Measurements from ENCODE around the gene FOXI1.
A peak's percentile ranks its signal among the peaks of the same experiment; 100 is the strongest.

The FOXI1 gene

DNA sequence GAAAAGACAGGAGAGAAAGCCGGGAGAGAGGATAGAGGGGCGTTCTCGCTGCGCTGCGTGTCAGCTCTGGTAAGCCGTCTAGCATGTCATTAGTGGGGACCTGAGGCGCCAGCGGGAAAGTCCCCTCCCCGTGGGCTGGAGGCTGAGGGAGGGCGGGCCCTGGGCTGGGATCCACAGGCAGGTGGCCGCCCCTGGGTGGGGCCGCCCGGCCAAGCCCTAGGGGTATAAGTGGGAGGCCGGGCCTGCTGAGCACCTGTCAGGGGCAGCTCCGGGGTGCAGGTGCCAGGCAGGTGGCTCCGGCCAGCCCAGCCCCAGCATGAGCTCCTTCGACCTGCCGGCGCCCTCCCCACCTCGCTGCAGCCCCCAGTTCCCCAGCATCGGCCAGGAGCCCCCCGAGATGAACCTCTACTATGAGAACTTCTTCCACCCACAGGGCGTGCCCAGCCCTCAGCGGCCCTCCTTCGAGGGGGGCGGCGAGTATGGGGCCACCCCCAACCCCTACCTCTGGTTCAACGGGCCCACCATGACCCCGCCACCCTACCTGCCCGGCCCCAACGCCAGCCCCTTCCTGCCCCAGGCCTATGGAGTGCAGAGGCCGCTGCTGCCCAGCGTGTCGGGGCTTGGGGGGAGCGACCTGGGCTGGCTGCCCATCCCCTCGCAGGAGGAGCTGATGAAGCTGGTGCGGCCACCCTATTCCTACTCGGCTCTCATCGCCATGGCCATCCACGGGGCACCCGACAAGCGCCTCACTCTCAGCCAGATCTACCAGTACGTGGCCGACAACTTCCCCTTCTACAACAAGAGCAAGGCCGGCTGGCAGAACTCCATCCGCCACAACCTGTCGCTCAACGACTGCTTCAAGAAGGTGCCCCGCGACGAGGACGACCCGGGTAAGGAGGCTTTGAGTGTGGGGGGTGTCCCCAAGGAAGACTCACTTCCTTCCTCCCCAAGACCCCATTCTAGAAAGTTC is at the start of gene FOXI1:
FOXI1 (plus strand) TSS at position 256 of the 970 bp plus-strand sequence; CDS start at position 317, 61 bp downstream.
- DNase-seq, result no peak

GRCh38 chr5:170056561-170057267 is 49.0 kb upstream of the FOXI1 start:
- DNase-seq, result no peak

- no peak for DNase-seq
Observed at GRCh38 chr5:170057311-170057710, 48.4 kb upstream of the FOXI1 start.

DNA sequence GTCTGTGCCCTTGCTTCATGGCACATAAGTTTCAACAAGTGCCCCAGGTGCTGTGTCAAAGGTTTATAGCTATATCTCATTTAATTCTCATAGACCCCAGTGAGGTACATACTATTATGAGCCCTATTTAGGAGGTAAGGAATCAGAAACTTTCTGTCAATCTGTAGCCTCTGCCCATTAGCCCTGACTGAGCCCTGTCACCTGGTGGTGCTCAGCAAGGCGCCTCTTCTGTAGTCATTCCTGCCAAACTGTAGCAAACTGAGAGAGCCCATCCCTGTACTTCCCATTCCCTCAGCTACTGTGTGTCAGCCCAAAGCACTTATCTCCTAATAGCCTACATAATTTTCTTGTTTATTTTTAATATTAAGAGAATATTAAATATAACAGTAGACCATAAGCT is 46.5 kb upstream of the FOXI1 start:
- DNase-seq, result no peak

DNA sequence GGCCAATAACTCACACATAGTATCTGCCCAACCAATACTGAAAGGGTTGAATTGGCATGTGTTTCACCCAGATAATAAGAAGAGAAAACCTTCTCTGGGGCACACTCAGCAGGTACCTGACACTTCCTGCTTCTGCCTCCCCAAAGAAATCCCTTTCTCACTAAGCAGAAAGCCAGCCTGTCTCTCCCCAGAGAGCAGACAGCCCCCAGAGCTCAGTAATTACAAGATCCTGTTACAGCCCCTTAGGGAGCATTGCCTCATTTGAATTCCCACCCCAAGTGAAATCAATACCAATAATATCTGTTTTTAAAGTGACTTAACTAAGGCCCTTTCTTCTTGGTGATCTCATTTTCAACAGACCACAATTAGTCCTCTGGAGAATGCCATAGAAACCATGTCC is 38.5 kb upstream of the FOXI1 start:
- no peak for DNase-seq

DNA sequence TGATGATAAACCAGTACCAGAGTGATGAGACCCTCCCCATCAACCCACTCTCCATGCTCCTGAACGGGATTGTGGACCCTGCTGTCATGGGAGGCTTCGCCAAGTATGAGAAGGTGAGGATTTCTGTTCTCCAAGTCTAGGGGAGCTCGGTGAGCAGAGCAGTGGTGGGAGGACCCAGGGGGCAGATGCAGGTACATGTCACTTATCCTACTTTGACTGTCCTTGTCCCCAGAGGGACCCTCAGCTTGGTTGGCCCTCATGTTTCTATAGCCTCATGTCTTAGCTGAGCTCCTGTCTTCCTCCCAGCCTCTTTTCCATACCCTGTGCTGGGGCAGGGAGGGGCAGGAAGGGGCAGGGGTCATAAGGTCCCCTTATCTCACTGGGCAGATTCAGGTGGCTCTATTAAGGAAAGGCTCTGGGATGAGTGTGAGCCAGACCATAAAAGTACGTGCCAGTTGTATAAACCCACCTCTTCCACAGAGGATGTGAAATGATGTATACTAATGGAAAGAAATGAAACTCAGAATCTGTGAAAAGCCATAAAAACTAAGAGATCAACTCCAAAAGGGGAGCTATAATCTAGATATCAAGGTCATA is 38.0 kb upstream of the FOXI1 start:
- DNase-seq, result no peak

DNA sequence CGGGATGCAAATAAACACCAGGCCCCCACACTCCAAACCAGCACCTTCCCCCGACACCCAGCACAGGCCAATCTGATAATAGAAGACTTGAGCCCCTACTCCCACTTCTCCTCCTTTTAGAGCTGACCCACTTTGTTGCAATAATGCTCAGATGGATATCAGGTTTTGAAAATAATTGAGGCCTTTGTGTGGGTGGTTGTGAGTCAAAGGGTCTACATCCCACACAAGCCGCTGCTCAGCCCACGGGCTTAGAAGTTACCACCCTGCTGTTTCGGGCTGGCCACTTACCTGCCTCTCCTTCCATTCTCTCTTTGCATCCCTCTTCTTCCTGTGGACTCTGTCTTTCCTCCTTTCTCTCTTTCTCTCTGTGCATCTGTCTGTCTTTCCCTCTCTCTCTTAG is 36.2 kb upstream of the FOXI1 start:
- no peak for DNase-seq

GRCh38 chr5:170070556-170071412 is 34.9 kb upstream of the FOXI1 start:
- DNase-seq, result peak; percentile 19

DNA sequence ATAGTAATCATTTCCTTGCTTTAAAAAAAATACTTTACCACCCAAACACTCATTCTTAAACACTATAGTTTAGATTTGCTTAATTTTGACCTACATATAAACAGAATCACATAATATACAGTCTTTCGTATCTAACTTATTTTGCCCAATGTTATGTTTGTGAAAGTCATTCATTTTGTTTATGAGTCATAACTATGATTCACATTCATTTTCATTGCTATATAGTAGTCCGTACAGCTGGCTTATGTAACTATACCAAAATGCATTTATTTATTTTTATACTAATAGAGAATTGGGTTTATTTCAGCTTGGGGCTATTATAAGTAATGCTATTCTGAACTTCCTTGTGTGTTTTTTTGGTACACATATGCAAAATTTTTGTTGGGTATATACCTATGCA is 33.9 kb upstream of the FOXI1 start:
- no peak for DNase-seq

- DNase-seq, result no peak
Observed at GRCh38 chr5:170075696-170076095, 30.0 kb upstream of the FOXI1 start.

DNA sequence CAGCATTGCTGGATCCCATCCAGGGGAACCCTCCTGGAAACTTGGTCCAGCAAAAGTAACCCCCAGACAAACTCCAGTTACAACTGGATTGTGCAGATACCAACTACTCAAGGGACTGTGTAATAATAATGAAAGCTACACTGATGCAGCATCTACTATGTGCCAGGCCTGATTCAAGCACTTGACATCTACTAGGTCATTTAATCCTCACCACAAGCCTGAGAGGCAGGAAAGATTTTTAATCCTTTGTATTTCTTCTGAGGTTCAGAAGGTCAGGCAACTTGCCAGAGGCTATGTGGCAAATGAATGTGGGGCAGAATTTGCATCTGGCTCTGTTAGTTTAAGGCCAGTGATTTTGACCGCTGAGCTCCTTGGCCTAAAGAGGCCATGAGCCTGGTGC is 29.5 kb upstream of the FOXI1 start:
- DNase-seq, result no peak

GRCh38 chr5:170076739-170077138 is 29.0 kb upstream of the FOXI1 start:
- DNase-seq, result no peak

DNA sequence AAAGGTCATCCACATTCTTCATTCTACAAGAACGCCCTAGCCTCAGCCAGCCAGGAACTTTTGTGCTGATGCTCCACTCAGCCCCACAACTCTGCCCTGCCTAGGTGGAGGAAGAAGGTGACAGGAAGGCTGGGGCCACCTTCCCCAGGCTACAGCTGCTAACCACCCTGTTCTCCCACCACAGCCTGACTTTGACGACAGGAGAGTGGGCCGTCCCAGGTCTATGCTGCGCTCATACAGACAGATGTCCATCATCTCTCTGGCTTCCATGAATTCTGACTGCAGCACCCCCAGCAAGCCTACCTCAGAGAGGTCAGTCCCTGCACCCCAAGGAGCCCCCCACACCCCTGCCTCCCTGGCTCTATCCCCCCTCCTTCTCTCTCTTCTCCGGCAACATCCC is 28.2 kb upstream of the FOXI1 start:
- no peak for DNase-seq

- DNase-seq, result no peak
Observed at GRCh38 chr5:170078458-170078857, 27.2 kb upstream of the FOXI1 start.

- DNase-seq, result no peak
Observed at GRCh38 chr5:170078931-170079330, 26.8 kb upstream of the FOXI1 start.

GRCh38 chr5:170080217-170080616 is 25.5 kb upstream of the FOXI1 start:
- no peak for DNase-seq

- DNase-seq, result no peak
Observed at GRCh38 chr5:170080786-170081445, 24.8 kb upstream of the FOXI1 start.

GRCh38 chr5:170081616-170082015 is 24.1 kb upstream of the FOXI1 start:
- no peak for DNase-seq

DNA sequence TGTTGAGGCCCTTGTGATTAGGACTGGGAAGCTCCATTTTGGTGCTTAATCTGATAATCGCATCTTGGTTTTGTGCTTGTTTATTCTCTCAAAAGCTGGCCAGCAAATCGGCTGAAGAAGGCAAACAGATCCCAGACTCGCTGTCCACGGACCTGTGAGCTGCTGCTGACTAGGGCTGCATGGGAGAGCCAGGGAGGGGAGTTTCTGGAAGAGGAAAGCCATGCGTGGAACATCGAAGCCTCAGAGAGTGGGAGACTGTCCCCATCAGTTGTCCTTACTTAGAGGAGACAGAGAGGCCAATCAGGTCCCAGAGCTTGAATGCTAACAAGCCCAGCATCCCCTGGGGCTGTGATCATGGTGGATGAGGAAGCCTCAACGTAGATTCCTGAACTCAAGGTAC is 23.0 kb upstream of the FOXI1 start:
- no peak for DNase-seq

DNA sequence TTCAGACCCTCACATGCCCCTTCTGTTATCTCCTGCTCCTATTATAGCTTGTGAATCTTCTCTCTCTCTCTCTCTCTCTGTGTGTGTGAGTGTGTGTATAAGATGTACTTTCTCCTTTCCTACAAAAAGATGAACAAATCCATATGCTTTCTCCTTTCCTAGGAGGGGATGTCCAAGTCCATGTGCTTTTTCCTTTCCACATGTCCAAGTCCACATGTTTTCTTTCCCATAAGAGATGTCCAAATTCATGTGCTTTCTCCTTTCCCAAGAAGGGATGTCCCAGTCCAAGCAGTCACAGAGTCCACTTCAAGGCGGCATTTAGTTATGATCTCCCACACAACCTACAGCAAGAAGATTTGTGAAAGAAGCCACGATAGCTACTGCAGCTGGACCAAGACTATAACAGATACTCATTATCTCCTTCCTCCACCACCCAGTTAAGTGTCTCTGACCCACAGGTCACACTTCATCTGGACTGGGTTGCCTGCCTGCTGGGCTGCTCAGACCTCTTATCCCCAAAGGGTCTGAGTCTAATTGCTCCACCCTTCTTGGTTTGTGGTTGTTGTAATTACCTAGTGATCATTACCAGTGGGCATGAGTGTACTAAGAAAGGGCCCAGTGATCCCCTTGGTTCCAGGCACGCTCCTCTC is 18.4 kb upstream of the FOXI1 start:
- DNase-seq, result no peak

- DNase-seq, result no peak
Observed at GRCh38 chr5:170092455-170093101, 13.1 kb upstream of the FOXI1 start.

Data from stimulated activated CD4-positive, alpha-beta T cell treated with anti-CD3 and anti-CD28 coated beads, Interleukin-4, amount 100 ng/mL, for 1 hour (primary cell).